Astrocyte of the spinal cord (primary cell): ENCODE data around the gene MICU2.
"Not testable (repeated sequence)": the region's sequence is repeated elsewhere in the genome, so short reads cannot be mapped to it uniquely, and the experiment has no call there.

Source experiments
- DNase-seq: peaks from one replicate; pipeline ENCODE4 v3.0.0; 2011; ENCODE audit warnings: low read depth, low spot score
- H3K4me3 ChIP-seq: 2 replicates; pipeline ENCODE4 v1.5.1; 2011; ENCODE audit warnings: low read depth, mild to moderate bottlenecking, low read length, moderate library complexity
- in situ Hi-C: cut with HindIII; loops from 2 replicates; pipeline ENCODE4 v1.10.0; 2017; ENCODE audit warnings: low sequenced_read_pairs
- TF ChIP-seq, protein P1 (sequence below): IDR thresholded peaks from 2 replicates; pipeline ENCODE4 v1.5.1; 2012; ENCODE audit warnings: low read depth, mild to moderate bottlenecking, low read length, inconsistent platforms

The MICU2 gene

DNA sequence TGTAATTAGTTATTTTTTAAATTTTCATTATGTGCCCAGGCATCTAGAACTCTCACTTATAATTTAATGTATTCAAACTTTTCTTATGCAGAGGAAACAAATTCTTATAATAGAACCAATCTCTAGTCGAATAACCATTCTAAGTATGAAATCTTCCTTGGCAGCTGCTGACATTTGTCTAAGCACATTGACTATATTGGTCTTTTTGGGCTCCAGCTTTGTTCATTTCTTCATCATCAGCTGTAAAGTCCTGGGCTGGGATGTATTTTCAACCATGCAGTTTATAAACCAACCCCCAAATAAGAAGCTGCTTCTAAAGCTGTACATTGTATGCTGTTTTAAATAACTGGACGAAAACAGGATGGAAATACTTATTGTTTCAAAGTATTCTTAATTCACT is 2.3 kb upstream of the MICU2 start:
- no peak for DNase-seq
- in situ Hi-C loops, result no loop called here
- TF ChIP-seq, protein P1, sequence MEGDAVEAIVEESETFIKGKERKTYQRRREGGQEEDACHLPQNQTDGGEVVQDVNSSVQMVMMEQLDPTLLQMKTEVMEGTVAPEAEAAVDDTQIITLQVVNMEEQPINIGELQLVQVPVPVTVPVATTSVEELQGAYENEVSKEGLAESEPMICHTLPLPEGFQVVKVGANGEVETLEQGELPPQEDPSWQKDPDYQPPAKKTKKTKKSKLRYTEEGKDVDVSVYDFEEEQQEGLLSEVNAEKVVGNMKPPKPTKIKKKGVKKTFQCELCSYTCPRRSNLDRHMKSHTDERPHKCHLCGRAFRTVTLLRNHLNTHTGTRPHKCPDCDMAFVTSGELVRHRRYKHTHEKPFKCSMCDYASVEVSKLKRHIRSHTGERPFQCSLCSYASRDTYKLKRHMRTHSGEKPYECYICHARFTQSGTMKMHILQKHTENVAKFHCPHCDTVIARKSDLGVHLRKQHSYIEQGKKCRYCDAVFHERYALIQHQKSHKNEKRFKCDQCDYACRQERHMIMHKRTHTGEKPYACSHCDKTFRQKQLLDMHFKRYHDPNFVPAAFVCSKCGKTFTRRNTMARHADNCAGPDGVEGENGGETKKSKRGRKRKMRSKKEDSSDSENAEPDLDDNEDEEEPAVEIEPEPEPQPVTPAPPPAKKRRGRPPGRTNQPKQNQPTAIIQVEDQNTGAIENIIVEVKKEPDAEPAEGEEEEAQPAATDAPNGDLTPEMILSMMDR, result no peak
- no peak overlapping the region for H3K4me3 ChIP-seq

DNA sequence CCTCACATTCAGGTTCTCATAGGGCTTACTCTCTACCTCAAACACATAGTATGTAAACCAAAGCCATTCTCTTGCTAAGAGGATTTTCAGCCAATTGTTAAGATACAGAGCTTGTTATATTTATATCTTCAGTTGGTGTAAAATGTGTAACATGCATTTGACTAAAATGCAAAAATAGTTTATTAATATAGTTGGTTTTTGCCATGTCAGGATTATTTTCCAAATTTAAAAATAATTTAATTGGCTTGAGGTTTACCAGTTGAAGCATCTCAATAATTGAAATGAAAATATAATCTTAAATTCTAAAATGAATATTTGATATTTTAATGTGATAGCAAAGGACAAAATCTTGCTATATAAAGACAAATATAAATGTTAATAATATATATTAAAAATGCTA is 7.2 kb downstream of the MICU2 start:
- in situ Hi-C loops, result no loop called here
- no peak for DNase-seq
- TF ChIP-seq, protein P1, result no peak
- no peak overlapping the region for H3K4me3 ChIP-seq

DNA sequence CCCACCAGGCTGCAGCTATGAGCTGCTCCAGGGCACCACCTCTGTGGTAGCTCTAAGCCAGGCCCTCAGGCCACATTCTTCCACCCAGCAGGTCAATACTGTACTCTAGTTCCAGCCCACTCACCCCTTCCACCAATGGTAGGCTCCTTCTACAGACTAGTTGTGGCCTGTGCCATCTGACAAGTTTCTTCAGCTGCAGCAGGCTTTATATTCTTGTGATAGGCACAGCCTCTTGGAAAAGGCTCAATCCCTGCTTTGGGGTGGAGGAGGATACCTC is 8.5 kb downstream of the MICU2 start:
- no peak overlapping the region for H3K4me3 ChIP-seq
- DNase-seq, result no peak
- TF ChIP-seq, protein P1, result no peak
- in situ Hi-C loops, result no loop called here

DNA sequence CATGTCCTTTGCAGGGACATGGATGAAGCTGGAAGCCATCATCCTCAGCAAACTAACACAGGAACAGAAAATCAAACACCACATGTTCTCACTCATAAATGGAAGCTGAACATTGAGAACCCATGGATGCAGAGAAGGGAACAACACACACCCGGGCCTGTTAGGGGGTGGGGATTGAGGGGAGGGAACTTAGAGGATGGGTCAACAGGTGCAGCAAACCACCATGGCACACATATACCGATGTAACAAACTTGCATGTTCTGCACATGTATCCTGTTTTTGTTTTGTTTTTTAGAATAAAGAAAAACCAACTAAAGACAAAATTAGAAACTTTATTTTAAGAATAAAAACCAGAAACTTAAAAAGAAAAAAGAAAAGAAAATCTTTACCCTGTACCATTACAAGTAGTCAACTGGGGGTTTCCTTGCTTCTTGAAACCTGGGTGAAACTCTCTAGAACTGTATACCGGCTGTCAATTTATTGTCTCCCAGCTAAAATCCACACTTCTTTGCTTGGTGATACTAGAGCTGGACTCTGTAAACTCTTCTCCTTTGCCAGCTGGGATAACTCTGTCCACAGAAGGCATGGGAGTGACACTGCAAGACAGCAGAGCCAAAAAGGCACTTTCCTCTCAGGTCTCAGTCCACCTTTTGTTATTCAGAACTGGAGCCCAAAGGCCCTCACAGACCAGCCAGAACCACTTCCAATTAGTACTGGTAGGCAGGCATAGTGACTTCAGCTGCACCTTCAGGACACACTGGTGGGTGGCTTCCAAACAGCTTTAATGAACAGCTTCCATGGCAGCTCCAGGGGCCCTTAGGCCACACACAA is 9.0 kb downstream of the MICU2 start:
- TF ChIP-seq, protein P1, result no peak
- H3K4me3 ChIP-seq, result no peak overlapping the region
- in situ Hi-C loops, result no loop called here
- no peak for DNase-seq

DNA sequence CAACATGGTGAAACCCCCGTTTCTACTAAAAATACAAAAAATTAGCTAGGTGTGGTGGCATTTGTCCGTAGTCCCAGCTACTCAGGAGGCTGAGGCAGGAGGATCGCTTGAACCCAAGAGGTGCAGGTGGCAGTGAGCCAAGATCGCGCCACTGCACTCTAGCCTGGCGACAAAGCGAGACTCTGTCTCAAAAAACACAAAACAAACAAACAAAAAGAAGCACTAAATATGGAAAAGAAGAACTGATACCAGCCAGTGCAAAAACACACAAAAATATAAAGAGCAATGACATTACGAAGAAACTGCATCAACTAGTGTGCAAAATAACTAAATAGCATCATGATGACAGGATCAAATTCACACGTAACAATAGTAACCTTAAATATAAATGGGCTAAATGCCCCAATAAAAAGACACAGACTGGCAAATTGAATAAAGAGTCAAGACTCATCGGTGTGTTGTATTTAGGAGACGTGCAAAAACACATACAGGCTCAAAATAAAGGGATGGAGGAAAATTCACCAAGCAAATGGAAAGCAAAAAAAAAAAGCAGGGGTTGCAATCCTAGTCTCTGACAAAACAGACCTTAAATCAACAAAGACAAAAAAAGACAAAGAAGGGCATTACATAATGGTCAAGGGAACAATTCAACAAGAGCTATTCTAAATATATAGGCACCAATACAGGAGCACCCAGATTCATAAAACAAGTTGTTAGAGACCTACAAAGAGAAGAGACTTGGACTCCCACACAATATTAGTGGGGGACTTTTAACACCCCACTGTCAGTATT is 13.1 kb downstream of the MICU2 start:
- in situ Hi-C loops, DNase-seq, H3K4me3 ChIP-seq: not testable (repeated sequence)

DNA sequence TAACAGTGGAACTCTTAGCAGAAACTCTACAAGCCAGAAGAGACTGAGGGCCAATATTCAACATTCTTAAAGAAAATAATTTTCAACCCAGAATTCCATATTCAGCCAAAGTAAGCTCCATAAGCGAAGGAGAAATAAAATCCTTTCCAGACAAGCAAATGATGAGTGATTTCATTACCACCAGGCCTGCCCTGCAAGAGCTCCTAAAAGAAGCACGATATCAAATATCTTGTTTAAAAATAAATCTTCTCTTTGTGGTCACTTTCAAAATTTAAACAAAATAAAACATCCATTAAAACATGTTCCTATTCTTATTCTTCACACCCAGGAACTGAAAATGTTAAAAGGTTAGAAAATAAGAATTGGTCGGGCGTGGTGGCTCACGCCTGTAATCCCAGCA is 13.7 kb downstream of the MICU2 start:
- TF ChIP-seq, protein P1, result no peak
- no peak for DNase-seq
- in situ Hi-C loops, result no loop called here
- H3K4me3 ChIP-seq, result no peak overlapping the region

DNA sequence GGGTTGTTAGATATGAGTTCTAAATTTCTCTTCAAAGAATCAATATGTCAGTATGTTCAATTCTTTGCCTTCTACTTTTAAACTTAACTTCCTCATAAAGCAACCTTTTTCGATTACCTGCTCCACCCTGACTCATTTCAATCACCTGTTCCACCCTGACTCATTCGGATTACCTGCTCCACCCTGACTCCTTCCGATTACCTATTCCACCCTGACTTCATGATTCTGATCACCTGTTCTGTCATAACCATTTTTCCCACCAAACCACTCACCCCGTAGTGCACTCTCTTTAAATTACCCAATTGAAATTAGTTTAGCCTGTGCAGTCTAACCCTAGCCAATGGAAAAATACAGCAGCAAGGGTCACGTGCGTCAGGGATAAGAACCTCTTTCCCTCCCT is 14.5 kb downstream of the MICU2 start:
- DNase-seq, in situ Hi-C loops, H3K4me3 ChIP-seq: not testable (repeated sequence)

DNA sequence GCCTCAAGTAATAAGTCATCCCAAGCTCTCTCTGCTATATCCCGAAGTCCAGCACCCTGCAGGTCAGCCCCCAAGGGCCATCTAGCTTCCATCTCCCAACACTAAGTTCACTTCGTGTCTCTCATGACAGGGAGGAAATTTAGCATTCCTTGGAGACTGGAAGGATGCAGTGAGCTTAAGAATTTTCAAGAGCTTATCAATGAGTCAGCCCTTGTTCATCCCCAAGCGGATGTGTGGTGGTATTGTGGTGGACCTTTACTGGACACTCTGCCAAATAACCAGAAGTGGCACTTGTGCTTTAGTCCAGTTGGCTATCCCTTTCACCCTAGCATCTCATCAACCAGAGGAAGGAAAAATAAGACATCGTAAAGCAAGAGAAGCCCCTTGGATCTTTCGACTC is 15.6 kb downstream of the MICU2 start:
- in situ Hi-C loops, H3K4me3 ChIP-seq: not testable (repeated sequence)
- peak; percentile 78 for DNase-seq
